ENCODE data around the gene PALMD. TPM values are rescaled to one million over a fixed set of nuclear protein-coding genes. Genes with fewer than 3 reads are reported as not detected.

The PALMD gene
- total and polyA plus RNA-seq, 2 of the 8 experiments (the other 6 are each of a cell fraction or from before 2014, with no cell fraction given) = not detected

GRCh38 chr1:99685516-99686180 is 39.7 kb downstream of the PALMD start:
- peak overlapping the region; percentile 65 for H2AFZ ChIP-seq (ENCODE audit: low read length)

More at GRCh38 chr1:99685516-99686180, 39.7 kb downstream of the PALMD start:
- H3K18ac ChIP-seq (ENCODE audit: extremely low read depth, low read length) = no peak overlapping the region
- no peaks in the 10 kb centered on the region for H3K79me2 ChIP-seq (ENCODE audit: control insufficient read depth in 1 of 2, insufficient read depth in 2 of 2, low read length in 2 of 2)
- H3K4ac ChIP-seq (replicated peaks; ENCODE audit: insufficient read length, low read depth, low read length) = no peak overlapping the region
- ChIA-PET CTCF (ENCODE audit: partially characterized antibody) (interaction anchor here (0.5 to 3.4 kb wide), 28 partner anchors 8 to 892 kb away, joined by 3 to 24 read pairs (median 4); partner anchors contain the start of gene PALMD), POLR2A (ENCODE audit: partially characterized antibody) (no interaction called here)
- H3K9me3 ChIP-seq (ENCODE audit: insufficient read depth in 2 of 2, low read depth in 1 of 2, low read length in 1 of 2) = no peaks in the 10 kb centered on the region
- H2BK5ac ChIP-seq (ENCODE audit: low read depth, low read length) = no peak overlapping the region
- no peak overlapping the region for H3K14ac ChIP-seq (ENCODE audit: insufficient read length)
- no peak overlapping the region for H3K4me3 ChIP-seq (ENCODE audit: extremely low read depth in 1 of 4, insufficient read depth in 2 of 4, low read depth in 3 of 4, low read length in 4 of 4)
- FAIRE-seq = peak; percentile 24
- no peak overlapping the region for H3K27ac ChIP-seq (ENCODE audit: low read depth, low read length)
- H2AK5ac ChIP-seq (ENCODE audit: low read depth, low read length) = no peak overlapping the region
- H2BK120ac ChIP-seq (replicated peaks; ENCODE audit: low read depth, low read length) = no peak overlapping the region
- no peak overlapping the region for H3K4me2 ChIP-seq (ENCODE audit: insufficient read depth in 1 of 2, low read depth in 2 of 2, low read length in 2 of 2)
- H3K9ac ChIP-seq (replicated peaks in 1 of 4; ENCODE audit: extremely low read depth in 1 of 4, low read depth in 3 of 4, low read length in 3 of 4) = no peak overlapping the region
- 42% methylated on average over 6 of the region's 6 CpGs; no CpG with 5 or more reads in 1 of the 2 experiments for WGBS, 2 experiments (ENCODE audit: extremely low coverage in 1 of 2, insufficient coverage in 1 of 2, insufficient read length in 1 of 2, insufficient replicate concordance in 2 of 2, low coverage in 1 of 2, low lambda C conversion rate in 2 of 2, missing lambda C conversion rate in 1 of 2)
- no peaks in the 10 kb centered on the region for H4K20me1 ChIP-seq (replicated peaks in 1 of 2; ENCODE audit: control insufficient read depth in 1 of 2, insufficient read depth in 2 of 2, low read length in 2 of 2)
- H2BK15ac ChIP-seq (ENCODE audit: low read length) = no peak overlapping the region
- no peak overlapping the region for H2BK20ac ChIP-seq (ENCODE audit: low read length)
- DNase-seq (ENCODE audit: low read depth in 1 of 2, low spot score in 2 of 2) = peak; percentile 13 to 68
- H3K4me1 ChIP-seq (replicated peaks in 1 of 4; ENCODE audit: control insufficient read depth in 3 of 4, insufficient read depth in 4 of 4, low read length in 3 of 4) = no peaks in the 10 kb centered on the region
- no peak overlapping the region for H3K23ac ChIP-seq (ENCODE audit: insufficient read length)
- no peak overlapping the region for H2BK12ac ChIP-seq (ENCODE audit: low read depth, low read length)
- no peaks in the 10 kb centered on the region for H3K27me3 ChIP-seq (replicated peaks in 1 of 4; ENCODE audit: control insufficient read depth in 3 of 4, extremely low read depth in 1 of 4, insufficient read depth in 3 of 4, low read length in 3 of 4)
- no peak overlapping the region for H4K91ac ChIP-seq (replicated peaks; ENCODE audit: insufficient read length, low read length)
- no peaks in the 10 kb centered on the region for H3K79me1 ChIP-seq (ENCODE audit: low read depth, low read length)
- H3K36me3 ChIP-seq (ENCODE audit: control insufficient read depth in 2 of 4, insufficient read depth in 4 of 4, low read length in 3 of 4) = no peaks in the 10 kb centered on the region
- no peak overlapping the region for H3K56ac ChIP-seq (replicated peaks; ENCODE audit: insufficient read length, low read depth, low read length)
- H4K8ac ChIP-seq (ENCODE audit: extremely low read depth, insufficient read depth, low read length) = no peak overlapping the region
- no peaks in the 10 kb centered on the region for H3K23me2 ChIP-seq (ENCODE audit: low read depth, low read length)
- H4K5ac ChIP-seq (ENCODE audit: insufficient read length, low read depth, low read length) = no peak overlapping the region
- TF ChIP-seq, protein P1, sequence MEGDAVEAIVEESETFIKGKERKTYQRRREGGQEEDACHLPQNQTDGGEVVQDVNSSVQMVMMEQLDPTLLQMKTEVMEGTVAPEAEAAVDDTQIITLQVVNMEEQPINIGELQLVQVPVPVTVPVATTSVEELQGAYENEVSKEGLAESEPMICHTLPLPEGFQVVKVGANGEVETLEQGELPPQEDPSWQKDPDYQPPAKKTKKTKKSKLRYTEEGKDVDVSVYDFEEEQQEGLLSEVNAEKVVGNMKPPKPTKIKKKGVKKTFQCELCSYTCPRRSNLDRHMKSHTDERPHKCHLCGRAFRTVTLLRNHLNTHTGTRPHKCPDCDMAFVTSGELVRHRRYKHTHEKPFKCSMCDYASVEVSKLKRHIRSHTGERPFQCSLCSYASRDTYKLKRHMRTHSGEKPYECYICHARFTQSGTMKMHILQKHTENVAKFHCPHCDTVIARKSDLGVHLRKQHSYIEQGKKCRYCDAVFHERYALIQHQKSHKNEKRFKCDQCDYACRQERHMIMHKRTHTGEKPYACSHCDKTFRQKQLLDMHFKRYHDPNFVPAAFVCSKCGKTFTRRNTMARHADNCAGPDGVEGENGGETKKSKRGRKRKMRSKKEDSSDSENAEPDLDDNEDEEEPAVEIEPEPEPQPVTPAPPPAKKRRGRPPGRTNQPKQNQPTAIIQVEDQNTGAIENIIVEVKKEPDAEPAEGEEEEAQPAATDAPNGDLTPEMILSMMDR (IDR thresholded peaks at IDR 0.05; ENCODE audit: control extremely low read depth in 1 of 3, insufficient read depth in 1 of 3, low read depth in 1 of 3, low read length in 3 of 3) = peak; percentile 44 to 77 (median 48)
- no peak for TF ChIP-seq KDM5A (IDR thresholded peaks at IDR 0.05; ENCODE audit: low read length)
- peak; percentile 65 to 74 for TF ChIP-seq RAD21 (IDR thresholded peaks at IDR 0.05 in 1 of 2, conservative IDR thresholded peaks at IDR 0.05 in 1 of 2; ENCODE audit: low read depth in 2 of 2, low read length in 2 of 2)
